Activated T-helper 1 cell treated with Interleukin-2 at 50 U/mL for 16 hours (primary cell): Measurements from ENCODE around the gene MLPH.

Source experiments
- DNase-seq: peaks from one replicate; pipeline ENCODE4 v3.0.0-alpha.2; 2020; ENCODE audit warnings: low read depth

MLPH gene

DNA sequence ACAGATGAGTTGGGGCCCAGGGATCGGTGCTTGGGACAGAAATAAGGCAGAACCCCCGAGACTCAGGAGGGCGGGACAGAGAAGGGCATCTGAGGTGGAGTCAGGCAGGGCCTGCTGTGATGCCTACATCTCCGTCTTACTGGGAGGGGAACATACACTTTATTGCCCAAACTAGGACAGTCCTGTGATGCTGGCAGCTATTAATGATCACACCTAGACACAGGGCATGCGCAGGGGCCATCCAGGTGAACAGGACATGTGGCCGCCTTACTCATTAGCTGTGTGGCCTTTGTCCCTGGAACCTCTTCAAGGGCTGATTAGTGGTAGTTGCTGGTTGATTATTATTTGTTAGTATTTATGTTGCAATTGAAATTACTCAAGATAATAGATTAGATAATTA lies 33.2 kb downstream of the MLPH start:
- DNase-seq = no peak

DNA sequence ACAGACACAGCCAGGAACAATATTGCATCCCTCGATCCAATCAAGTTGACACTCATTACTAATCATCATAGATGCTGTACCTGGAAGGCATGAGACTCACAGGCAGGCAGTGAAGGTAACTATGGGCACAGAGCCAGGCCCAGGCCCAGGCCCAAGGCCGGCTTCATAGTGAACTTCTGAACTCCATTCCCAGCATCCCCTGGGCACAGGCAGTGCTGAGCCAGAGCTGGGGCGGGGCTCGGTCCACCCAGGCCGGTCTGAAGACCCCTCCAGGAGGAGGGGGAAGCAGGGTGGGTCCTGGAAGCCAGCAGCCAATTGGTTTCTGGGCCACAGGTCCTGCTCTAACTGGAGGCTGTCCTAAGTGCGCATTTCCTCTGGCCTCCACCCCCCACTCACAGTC lies 37.6 kb downstream of the MLPH start:
- DNase-seq = no peak

DNA sequence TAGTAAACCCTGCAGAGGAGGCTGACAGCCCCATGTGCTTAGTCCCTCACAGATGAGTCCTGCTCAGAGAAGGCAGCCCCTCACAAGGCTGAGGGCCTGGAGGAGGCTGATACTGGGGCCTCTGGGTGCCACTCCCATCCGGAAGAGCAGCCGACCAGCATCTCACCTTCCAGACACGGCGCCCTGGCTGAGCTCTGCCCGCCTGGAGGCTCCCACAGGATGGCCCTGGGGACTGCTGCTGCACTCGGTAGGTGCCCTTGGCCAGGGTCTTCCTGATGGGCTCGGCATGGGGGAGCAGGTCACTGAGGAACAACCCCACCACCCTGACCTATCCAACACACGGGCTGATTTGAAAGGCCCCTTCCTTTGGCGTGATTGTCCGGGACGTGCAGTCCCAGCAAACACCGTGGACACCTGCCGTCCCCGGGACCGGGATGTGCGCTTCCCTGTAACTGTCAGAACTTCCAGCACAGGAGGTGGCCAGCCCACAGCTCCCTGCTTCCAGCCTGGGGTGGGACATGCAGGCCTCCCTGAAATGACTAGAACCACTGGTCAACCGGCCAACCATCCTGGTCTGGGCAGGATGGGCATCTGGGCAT lies 38.6 kb downstream of the MLPH start:
- DNase-seq = no peak

DNA sequence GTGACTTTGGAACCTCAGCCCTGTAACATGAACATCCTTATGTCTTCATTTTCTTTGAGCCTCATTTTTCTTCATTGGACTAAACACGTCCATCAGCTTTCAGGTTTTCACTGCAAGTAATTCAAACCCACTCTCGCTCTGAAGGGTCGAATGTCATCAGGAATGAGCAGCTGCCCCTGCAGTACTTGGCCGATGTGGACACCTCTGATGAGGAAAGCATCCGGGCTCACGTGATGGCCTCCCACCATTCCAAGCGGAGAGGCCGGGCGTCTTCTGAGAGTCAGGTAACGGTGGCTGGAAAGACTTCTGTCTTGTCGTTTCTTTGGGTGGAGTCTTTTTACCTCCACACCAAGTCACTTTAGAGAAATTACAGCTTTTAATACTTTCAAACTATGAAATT lies 40.2 kb downstream of the MLPH start:
- no peak for DNase-seq

DNA sequence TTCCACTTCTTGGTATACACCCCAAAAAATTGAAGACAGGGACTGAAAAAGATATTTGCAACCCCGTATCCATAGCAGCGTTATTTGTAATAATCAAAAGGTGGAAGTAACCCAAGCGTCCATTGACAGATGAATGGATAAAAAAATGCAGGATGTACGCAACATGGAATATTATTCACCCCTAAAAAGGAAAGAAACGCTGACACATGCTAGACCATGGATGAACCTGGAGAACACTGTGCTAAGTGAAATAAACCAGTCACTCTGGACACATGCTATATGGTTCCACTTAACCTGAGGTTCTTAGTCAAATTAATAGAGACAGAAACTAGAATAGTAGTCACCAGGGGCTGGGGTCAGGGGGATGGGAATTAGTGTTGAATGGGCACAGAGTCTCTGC lies 40.7 kb downstream of the MLPH start:
- DNase-seq = no peak

DNA sequence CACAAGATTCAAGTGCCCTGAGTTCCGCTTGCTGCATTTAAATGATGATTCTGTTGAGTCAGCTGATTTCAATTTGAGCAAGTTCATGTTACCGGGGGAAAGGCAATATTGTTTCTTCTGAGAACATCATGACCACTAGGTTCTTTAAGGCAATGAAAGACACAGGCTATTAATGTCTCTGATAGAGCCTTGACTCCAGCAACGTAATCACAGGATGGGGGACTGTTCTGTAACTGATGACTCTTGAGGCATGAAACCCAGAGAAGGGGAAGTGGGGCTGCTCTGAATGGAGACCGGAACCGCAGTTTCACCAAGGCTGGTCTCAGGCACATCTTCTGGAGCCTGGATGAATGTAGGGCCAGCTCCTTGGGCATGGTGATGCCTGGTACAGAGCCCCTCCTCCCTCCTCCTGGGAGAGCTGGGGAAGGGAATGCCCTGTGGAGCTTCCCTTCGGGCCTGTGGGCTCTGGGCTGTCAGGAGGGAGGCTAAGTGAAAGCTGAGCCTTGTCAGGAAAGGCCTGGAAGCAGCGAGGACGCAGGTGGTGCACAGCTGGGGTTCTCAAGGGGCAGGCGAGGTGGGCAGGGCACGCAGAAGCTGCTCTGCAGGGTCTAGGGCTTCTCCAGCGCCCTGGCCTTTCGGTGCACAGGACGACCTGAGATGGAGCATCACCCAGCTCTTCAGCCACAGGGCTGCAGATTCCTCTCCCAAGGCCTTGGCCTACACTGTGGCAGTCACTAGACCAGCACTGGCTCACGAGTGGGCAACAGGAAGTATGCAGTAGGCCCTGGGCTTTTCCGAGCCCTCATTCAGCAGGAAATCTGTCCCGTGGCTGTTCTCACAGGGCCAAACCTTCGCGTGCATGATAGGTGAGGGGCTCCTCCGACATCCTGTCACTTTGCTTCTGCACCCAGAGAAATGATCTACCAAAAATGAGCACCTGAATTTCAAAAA lies 42.7 kb downstream of the MLPH start:
- DNase-seq = no peak

DNA sequence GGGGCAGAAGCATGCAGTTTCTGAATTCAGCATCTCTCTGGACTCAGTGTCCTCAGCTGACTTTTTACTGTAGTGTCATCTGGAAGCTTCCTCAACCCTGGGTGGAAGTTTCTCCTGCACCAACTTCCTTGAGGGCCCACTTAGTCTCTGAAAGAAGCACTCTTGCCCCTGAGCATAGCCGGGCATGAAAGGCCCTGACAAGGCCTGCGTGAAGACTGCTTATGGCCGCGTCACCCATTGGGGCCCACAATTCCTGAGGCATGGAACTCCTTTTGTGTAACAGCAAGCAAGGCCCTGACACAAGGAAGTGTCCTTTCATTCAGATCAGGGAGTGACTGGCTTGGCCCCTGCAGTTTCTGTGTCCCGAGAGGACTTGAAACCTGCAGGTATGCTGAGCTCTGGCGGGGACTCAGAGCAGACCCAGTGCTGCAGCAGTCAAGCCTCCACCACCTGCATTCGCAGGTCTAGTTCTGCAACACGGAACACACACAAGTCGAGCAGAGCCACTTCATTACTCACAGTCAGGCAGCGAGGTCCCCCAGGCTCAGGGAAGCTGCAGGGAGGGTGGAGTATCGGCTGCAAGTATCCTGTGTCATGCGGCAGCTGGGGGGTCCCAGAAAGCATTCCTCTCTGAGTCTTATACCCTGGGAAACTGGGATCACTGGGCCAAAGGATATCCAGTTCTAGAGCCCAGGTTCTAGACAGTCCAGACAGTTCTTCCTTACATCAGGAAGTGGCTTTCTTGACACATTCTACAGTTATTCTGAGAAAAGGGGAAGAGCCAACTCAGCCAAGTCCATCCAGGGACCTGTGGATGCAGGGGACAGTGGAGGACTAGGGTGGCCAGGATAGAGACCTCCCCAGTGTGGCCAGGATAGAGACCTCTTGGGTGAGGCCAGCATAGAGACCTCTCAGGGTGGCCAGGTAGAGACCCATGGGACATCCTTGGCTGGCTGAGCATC lies 43.7 kb downstream of the MLPH start:
- no peak for DNase-seq

DNA sequence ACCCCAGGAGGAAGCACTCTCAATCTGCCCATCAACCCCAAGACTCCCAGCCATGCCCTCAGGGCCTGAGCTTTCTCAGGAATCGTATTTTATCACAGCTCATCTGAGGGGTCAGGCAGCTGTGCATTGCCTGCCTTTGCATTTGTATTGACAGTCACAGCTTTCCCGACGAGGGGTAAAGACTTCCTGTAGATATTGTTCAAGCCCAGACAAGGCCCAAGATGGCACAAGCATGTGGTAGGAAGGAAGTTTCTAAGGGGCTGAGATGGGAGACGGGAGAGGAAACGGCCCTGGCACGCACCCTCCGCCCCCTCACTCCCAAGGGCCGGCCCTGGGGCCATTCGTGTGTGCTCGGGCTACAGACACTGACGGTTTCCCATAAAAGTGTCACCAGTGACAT lies 45.1 kb downstream of the MLPH start:
- no peak for DNase-seq

DNA sequence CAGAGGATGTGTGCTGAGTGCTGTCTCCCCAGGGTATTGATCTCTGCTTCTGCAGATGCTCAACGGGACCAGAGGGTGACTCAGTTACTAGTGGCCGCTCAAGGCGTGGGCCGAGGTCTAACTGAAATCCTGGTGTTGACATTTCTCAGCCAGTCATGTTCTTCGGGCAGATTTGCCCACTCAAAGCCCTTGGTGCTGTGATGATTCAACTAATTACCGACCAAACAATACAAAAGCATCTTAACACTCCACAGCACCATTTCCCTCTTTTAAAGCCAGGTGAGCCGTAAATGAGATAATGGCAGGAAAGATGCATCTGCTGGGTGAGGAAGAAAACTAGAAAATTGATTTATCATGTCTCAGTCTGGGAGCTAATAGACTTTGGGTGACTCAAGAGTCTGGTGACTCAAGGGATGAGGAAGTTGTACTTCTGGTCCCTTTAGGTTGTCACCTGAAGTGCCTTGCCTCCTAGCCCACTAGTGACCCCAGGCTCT lies 46.7 kb downstream of the MLPH start:
- DNase-seq = no peak

DNA sequence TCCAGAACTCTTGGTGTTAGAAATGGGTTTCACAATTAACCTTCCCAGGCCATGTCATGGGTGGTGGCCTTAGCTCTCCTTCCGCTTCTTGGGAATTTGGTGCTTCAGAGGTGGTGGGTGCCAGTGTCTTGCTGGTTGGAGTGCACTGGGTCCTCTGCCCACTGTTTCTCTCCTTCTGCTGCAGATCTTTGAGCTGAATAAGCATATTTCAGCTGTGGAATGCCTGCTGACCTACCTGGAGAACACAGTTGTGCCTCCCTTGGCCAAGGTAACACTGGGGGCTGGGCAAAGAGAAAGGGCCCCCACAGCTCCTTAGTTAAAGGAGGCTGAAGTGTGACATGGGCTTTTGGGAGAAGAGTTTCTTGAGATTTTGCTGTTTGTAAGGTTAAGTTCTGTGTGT lies 47.3 kb downstream of the MLPH start:
- DNase-seq = no peak

DNA sequence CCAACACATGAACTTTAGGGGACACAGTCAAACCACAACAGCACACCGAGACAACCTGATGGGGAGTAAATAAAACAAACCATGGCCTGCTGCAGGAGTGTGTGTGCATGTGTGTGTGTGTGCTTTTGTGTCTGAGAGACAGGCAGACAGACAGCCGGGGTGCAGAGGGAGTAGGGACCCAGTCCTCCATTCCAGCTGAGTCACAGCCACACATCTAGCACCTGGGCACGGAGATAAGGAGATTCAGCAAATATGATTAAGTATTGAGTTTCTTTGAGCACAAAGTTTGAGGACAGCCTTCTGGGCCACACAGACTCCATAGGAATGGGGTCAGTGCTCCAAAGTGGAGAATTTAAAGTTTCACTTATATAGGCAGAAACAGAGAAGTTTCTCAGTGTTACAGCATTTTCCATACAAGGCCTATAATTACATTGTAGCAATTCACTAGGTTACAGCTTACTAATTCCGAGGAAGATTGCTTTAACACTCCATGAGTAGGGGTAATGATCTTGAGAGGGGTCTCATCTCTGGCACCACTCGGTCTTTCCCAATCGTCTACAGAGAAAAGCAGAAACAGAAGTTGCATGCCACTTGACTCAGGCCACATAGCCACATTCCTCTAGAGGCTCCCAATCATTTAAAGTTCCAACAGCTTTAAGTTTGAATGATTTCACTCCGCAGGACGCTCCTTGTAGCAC lies 48.5 kb downstream of the MLPH start:
- DNase-seq = no peak

DNA sequence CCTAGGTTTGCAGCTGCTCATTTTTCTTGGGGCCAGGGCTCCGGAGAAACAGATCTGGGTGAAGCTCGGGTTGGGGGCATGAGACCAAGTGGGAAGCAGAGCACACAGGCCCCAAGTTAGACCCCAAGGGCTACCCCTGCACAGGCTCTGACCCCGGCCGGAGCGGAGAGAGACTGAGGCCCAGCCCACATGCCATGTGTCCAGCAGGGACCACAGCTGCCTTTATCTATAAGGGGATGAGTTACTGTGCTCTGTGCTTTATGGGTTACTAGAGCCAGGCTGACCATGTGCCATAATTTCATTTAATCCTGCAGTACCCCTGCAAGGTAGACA lies 49.0 kb downstream of the MLPH start:
- no peak for DNase-seq

DNA sequence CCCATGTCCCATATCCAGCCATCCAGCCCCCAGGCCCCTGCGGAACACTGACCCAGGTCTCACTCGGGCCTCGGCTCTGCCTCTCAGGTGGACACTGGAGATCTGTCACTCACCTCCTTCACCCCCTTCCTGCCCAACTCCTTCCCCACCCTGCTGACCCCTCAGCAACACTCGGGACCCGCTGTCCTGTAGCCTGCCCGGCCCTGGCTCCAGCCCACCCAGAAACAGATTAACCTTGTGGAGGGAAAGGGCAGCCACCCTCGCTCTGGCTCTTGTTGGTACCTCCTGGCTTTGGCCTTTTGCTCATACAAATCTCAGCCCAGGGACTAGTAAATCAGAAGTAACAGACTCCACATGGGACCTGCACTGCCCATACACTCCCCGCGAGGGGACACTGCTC lies 49.6 kb downstream of the MLPH start:
- no peak for DNase-seq

DNA sequence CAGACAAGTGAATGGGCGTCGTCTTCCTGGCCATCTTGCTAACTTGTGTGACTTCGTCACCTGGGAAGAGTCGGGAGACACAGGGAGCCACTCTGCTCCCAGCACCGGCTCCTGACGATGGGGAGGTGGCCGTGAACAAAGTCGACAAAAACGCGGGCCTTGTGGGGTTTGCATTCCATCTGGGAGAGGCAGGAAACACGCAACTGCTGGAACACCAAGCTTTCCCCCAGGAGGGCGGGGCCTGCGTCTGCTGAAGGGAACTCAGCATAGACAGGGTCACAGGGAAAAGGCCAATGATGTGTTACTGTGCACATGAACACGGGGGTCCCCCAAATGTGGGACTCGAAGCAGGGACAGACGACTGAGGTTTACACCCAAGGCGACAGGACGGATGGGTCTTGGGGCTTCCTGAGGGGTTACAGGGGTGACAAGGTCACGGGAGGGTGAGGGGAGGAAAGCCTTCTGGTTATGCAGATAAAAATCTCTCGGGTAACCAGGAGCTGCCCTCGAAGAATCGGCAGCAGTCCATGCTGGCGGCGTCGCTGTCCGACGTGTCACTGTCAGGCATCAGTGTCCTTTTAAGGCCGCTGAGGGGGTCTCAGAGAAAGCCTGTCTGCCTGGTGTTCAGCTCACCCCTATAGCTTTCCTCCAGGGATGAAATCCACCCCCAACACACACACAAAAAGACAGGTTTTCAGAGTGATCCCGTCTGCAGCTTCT lies 51.1 kb downstream of the MLPH start:
- no peak for DNase-seq

DNA sequence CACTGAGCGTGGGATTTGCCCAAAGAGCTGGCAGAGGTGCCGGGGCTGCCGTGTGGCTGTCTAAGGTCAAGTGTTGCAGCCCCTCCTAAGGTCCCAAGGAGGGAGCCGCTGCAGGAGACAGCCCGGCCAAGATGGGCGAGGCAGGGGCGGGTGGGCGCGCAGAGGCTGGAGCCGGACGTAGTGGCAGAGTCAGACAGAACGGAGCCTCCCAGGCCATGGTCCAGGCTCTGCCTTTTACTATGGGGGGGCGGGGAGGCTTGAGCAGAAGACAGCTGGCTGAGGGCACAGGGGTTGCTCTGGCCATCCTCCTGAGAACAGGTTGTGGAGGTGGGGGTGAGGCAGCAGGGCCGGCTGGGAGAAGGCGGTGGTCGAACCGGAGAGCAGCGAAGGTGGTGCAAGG lies 51.9 kb downstream of the MLPH start:
- DNase-seq = no peak

DNA sequence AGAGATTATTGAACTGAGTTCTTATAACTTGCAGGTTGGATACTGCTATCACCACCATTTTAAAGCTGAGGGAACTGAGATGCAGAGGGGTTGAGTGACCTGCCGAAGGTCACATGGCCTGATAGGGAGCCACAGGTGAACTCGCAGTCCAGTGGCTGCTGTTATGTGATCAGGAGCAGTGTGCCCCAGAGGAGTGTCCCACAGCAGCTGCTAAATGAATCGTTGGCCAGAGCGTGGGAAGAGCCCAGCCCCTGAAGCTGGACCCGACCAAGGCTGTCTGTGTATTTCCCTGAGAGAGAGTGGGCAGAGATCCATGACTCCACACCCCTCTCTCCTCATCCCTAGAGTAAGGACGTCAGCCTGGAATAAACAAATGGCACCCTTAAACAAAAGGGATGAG lies 52.6 kb downstream of the MLPH start:
- no peak for DNase-seq

DNA sequence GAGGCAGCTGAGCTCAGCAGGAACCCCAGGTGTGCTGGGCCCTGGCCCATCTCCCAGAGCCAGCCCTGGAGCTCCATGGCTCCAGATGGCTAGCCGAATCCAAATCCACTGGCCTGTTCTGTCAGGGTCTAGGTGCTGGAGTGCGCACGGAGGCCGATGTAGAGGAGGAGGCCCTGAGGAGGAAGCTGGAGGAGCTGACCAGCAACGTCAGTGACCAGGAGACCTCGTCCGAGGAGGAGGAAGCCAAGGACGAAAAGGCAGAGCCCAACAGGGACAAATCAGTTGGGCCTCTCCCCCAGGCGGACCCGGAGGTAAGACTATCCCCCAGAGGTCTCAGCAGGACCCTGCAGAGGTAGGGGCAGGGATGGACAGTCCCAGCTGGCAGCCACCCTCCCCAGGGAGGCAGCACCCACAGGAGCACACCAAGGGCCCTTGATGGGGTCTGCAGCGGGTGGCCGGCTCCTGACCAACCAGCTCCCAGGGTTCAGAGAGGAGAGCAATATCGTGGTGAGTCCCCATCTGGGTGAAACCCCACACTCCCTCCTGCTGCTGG lies 53.2 kb downstream of the MLPH start:
- DNase-seq = no peak

DNA sequence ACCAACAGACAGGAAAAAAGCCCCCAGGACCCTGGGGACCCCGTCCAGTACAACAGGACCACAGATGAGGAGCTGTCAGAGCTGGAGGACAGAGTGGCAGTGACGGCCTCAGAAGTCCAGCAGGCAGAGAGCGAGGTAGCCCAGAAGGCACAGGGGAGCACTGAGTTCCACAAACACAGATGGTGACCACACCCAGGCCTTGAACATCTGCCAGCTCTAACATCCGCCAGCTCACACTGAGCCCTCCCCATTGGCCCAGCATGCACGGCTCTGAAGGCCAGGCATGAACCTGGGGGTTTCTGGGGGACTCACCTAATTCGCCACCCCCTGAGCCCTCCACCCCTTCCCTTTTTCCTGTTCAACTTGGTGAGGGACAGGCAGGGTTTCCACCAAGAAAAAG lies 53.8 kb downstream of the MLPH start:
- DNase-seq = no peak

DNA sequence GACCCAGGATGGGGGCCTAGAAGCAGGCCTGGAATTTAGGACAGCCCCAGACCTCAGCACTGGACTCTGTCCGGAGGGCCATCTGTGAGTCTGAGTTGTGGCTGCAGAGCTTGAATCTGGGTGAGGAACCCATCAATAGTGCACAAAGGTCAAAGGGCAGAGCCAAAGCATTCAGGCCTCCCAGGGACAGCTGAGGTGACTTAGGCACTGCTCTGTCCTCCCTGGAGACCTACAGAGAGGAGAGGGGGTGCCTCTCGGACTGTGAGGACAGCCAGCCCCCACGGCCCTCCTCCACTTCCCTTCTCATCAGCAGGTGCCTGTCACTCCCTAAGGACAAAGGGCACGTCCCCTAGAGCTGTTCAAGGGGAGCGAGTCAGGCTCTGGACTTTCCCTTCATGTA lies 54.2 kb downstream of the MLPH start:
- DNase-seq = no peak

DNA sequence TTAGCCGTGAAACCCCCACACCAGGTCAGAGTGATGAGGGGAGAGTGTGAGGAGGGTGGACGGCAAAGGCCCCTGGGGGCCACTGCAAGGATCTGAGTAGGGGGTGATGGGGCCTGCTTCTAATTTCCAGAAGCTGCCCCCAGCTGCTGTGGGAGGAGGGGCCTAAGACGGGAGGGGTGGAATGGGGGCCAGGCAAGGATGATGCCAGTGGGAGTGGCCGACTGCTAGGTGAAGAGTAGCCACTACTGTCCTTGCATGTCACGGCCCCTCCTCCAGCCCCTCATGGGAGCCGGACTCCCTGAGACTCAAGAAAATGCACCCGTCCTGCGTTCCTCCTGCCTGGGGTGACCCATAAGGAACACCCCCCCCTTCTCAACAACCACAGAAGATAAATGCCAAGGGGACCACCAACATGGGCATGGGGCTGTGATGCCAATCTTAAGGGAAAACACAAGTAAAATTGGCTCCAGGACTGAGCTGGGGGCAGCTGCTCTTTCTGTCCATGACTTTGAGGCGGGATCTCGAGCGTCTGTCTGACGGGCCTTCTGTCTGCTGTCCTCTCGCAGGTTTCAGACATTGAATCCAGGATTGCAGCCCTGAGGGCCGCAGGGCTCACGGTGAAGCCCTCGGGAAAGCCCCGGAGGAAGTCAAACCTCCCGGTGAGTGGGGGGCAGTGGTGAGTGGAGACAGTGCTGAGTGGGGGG lies 55.1 kb downstream of the MLPH start:
- no peak for DNase-seq
